Suprapubic skin (tissue), 3 donors: ENCODE results near the gene AMDHD2.

Experiments
- EP300 ChIP-seq: sonication (generic); formaldehyde crosslinking; IDR thresholded peaks from one replicate; pipeline ENCODE4 v1.6.1; 2017; ENCODE audit warnings: antibody characterized with exemption
- TF ChIP-seq, protein P1 (sequence below), 2 donors: fragments of 200-600 bp in 1 of 2; fragments of 450-650 bp in 1 of 2; sonication (generic) in 1 of 2; IDR thresholded peaks; one replicate each; pipeline ENCODE4 v1.5.1; 2016 to 2019; ENCODE audit warnings: antibody characterized with exemption in 2 of 2, mild to moderate bottlenecking in 1 of 2, moderate library complexity in 1 of 2

DNA sequence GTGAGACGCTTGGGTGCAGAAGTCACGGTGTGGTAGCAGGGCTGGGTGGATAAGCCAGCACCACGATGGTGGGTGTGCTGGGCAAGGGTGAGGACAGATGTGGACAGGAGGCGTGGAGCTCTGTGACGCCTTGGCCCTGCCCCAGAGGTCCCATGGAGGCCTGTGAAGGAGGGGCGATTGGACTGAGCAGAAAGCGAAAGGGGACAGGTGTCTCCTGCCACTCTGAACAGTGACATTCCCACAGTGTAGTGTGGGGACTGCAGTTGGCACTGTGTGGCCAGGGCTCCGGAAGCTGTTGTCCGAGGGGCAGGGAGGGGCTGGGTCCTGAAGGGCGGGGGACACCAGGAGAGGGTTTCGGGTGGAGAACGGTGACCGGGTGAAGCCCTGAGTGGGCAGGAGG lies 37.9 kb upstream of the AMDHD2 start:
- TF ChIP-seq, protein P1, sequence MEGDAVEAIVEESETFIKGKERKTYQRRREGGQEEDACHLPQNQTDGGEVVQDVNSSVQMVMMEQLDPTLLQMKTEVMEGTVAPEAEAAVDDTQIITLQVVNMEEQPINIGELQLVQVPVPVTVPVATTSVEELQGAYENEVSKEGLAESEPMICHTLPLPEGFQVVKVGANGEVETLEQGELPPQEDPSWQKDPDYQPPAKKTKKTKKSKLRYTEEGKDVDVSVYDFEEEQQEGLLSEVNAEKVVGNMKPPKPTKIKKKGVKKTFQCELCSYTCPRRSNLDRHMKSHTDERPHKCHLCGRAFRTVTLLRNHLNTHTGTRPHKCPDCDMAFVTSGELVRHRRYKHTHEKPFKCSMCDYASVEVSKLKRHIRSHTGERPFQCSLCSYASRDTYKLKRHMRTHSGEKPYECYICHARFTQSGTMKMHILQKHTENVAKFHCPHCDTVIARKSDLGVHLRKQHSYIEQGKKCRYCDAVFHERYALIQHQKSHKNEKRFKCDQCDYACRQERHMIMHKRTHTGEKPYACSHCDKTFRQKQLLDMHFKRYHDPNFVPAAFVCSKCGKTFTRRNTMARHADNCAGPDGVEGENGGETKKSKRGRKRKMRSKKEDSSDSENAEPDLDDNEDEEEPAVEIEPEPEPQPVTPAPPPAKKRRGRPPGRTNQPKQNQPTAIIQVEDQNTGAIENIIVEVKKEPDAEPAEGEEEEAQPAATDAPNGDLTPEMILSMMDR (IDR thresholded peaks at IDR 0.05) = no peak
- no peak for TF ChIP-seq EP300
